GM21447 (cell line): ENCODE measurements around the gene HOXA11.

ENCODE experiments used
- ATAC-seq: cut with Tn5 transposase; IDR thresholded peaks from one replicate; pipeline ENCODE4 v1.9.1; 2021; ENCODE audit not compliant: unreplicated experiment

Gene HOXA11

DNA sequence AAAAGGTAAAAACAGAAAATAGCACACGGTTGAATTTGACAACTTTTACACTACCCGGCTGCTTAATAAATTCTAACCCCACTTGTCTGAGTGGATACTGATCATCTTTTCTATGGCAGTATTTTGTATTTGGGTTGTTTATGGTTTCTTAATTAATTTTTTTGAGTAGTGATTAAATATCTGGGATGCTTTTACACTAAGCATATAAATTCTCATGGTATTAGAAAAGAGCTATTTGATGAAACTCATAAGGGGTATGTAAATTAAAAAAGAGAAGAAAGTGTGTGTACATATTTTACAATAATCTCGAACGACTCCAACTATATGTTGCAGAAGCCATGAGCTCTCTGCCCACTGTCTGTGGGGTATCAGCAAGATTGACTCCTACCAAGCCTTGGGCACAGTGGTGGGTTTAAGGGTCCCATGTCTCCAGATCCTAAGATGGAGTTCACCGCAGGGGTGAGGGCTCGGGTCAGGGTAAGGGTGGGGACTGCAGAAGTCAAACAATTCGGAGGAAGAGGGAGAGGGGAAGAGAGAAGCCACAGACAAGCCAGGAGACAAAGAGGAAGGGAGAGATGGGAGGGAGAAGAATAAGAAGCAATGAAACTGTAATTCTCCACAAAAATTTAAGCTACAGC, 22.4 kb upstream of the HOXA11 start:
- no peak for ATAC-seq

GRCh38 chr7:27205325-27206280, 20.6 kb upstream of the HOXA11 start:
- no peak for ATAC-seq

GRCh38 chr7:27204851-27205322, 19.9 kb upstream of the HOXA11 start:
- ATAC-seq: no peak

- ATAC-seq: no peak
These were observed 19.0 kb upstream of the HOXA11 start for GRCh38 chr7:27203964-27204594.

DNA sequence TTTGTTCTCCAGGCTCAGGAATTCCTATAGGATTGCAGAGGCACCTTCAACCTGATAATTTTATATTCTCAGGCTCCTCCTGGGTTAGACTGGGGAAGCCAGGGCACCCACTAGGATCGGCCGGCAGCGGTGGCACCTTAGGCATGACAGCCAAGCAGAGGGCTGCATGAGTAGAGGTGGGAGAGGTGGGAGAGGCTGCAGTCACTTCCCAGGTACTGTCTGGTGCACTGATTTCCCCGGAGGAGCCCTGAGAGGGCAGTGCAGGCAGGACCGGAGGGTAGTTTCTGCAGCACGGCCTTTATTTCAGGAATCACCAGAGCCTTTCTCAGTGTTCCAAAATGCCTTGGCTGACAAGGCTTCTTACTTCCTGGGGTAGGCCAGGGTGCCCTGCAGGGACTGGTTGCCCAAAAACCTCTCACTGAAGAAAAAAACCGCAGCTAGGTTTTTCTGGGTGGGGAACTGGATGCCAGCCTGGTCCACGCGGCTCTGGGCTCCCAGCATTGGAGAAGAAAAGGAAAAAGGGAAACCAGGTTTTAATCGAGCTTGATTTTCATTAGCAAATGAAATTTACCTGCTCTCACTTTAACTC, 18.4 kb upstream of the HOXA11 start:
- ATAC-seq: no peak

- no peak for ATAC-seq
These were observed 17.8 kb upstream of the HOXA11 start for GRCh38 chr7:27202862-27203134.

DNA sequence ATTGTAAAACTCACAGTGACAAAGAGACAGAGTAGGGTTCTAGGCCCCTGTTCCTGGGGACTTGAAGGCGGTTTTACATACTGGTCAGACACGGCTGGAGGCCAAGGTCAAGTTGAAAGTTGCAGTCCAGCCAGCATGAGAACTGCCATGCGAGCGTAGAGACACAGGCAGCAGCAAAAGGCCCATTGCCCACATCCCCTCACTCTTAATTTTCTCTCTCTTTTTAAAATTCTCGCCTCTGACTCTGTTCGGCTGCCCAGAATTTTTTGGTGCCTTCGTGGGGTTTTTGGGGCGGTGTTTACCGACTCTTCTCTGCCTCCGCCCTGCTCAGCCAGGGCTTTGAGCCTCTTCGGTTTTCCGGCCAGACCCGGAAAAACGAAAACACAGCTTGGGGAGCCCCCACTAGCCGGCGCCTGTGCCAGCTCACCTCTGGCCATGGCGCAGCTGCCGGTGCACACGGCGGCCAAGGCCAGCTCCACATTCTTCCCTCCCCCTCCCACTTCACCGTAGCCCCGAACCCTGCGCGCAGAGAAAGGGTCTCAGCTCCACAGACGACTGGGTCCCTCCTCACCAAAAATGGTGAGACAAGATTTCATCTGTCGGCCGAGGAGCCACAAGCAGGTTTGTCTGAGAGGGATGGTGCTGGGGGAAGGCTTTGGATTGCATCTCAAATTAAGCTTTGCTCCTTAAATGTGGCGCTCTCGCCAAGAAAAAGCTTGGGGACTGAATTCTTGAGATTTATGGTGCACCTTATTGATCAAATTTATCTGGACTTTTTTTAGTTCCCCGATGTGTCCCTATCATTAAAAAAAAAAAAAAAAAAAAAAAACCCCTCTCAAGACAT, 17.2 kb upstream of the HOXA11 start:
- ATAC-seq: no peak

DNA sequence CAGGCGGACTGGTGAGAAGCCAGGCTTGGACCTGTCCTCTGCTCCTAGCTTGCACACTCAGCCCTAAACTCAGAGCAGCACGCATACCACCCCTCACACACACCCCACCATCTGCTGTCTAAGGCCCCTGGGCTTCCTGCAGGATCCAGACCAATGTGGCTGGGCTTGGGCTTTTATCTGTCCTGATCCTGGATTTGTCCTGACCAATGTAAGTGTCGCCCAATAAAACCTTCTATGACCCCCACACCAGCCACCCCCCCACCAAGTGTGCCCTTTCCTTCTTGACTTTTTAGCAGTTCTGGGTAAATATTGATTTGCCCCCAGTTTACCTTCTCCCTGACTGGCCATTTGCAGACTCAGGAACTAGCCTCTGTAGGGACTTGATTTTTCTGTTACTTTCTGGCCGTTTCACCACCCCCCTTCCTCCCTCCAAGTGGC, 16.6 kb upstream of the HOXA11 start:
- no peak for ATAC-seq

GRCh38 chr7:27200761-27201579, 15.9 kb upstream of the HOXA11 start:
- ATAC-seq: no peak

DNA sequence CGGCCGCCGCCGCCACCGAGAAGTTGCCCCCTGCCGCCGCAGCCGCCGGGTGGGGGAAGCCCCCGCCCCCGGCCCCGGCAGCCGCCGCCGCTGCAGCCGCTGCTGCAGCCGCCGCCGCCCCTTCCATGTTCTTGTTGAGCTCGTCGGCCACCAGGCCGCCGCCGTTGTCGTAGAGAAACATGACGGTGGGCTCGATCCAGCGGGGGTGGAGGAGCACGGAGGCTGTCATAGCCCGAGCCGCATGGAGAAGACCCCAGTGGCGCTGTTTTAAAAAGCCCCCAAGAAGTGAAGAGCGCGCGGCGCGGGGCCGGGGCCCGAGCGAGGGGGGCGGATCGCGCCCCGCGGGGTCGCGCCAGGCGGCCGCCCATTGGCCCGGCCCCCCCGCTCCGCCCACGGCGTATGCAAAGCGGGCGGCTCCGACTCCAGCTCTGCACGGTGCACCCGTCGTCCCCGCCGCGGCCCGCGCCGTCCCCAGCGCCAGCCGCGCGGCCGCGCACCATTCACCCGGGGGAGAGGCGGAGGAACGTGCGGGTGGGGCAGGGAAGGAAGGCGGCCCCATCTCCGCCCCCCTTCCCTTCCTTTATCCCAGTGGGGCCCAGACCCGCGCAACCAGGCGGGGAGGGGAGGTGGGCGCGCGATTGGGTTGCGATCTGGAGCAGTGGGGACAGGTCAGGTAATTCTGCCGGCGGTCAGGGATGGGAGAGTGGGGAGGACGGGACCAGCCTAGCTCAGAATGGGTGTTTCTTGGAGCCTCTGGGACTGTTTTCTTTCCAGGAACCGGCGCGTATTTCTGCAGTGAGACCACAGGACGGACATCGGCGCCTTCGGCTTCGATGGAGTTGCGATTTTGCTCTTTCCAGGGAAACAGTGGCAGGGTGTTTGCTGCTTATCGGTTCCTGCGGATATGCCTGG, 15.1 kb upstream of the HOXA11 start, which contains the start of gene HOXA13:
HOXA13 (minus strand) TSS at position 243 of the 912 bp plus-strand sequence; CDS start at position 229, 14 bp downstream.
- ATAC-seq: no peak

DNA sequence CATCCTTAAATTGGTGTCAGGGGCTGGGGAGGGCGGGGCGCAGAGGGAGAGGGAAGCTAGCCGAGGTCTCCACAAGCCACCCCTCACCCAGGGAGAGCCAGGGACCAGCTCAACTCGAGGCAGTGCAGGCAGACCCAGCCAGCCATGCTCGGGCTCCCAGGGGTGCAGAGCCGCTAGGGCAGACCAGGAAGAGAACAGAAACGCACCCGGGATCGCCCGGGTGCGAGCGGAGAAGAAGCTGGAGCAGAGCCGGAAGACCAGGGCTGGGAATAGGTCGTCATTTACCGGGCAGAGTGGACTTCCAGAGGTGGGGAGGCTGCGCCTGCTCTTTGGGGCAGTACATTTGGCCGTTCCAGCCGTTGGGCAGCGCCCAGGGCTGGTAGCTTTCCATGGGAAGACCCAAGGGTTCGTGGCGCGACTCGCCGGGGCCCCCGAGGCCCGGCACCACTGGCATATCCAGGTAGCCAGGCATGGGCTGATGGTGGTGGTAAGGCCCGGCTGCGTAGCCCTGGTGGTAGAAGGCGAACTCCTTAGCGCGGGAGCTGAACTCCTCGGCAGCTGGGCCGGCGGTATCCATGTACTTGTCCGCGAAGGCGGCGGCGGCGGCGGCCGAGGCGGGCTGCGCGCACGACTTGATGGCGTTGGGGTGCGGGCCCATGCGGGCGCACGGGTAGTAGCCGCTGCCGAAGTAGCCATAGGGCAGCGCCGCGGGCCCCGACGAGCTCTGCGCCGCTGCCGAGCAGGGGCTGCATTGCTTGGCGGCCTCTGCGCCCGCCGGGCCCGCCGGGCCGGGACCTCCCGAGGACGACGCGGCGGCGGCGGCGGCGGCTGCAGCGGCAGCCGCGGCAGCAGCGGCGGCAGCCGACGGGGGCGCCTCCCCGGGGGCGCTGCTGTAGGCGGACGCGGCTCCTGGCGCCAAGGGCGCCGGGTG, 14.1 kb upstream of the HOXA11 start:
- no peak for ATAC-seq

GRCh38 chr7:27198138-27198841, 13.3 kb upstream of the HOXA11 start:
- no peak for ATAC-seq

DNA sequence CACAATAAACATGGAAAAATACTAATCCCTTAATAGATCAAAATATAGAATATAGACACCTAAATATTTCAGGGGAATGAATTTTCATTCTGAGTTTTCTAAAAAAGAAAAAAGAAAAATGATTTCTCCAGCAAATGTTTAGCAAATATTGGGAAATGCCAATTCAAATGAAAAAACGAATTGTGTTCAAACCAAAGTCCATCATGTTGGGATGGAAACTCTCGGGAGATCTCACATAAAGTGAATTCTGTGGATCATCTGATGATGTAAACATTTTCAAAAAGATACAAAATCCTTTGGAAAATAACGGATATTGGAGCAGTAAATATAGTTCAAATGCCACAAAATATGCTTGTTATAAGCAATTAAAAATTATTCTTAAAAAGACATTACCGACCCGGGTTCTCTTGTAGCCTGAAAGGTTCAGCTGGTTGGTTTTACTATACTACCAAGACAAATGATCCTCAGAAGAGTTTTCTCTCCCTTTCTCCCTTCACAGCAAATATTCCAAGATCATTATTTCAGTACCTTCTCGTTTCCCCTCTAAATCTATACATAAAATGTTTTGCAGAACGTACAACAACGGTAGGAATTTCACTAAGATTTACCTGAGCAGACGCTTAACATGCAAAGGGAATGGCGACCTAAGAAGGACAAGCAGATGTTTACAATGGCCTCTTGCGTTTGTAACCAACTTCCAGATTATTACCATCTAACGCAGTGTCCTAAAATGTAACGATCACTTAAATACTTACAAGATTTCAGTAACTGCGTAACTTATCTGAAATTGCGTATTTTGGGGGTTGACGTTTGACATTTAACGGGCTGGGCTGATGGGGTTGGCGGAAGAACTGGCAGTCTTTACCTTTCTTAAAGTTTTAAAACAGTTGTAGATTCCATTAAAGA, 12.4 kb upstream of the HOXA11 start:
- ATAC-seq: no peak

DNA sequence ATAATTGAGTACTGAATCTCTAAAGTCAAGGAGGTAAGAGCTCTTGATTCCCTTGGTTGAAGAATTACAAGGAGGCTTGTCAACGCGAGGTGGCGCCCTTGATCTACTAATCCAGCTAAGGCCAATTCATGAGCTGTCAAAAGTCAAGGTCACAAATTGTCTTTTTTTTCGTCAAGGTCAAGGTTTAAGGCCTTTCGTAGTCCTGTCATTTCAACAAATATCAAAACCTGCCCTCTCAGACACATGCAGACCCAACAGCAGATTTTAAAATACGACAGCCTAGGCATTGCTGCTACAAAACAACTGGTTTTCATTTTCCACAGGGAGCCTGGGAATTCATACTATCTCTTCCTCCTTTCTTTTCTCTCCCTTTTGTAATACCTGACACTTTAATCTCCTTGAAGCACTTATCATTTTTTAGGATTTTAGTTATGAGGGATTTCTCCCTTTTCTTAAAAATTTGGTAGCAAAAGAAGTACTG, 11.3 kb upstream of the HOXA11 start:
- no peak for ATAC-seq

GRCh38 chr7:27194686-27195379, 9.8 kb upstream of the HOXA11 start:
- no peak for ATAC-seq
